ENCODE data around the gene LSAMP.

DNA sequence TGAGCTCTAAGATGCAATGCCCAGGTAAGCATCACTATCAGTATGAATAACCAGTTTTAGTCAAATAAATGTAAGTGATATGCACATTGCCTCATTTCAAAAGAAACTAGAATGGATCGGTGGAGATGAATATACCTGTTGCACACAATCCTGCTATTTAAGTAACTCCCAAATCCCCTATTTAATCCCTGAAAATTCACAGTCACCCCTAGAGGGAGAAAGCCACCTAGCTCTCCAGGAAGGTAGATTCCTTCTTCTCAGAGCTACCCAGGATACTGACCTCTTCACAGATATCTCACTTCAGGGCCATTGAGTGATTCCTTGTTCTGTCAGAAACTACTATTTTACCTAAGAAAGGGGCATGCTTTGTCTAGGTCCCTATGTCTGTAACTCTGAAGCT lies 11.7 kb downstream of the LSAMP start:
- no peak for TF ChIP-seq RFX5 (IDR thresholded peaks at IDR 0.05; ENCODE audit: borderline replicate concordance, low read depth, low read length)
- TF ChIP-seq EP300 (IDR thresholded peaks at IDR 0.05; ENCODE audit: borderline replicate concordance in 1 of 2, low read depth in 2 of 2, low read length in 2 of 2): no peak
- TF ChIP-seq, protein P1, sequence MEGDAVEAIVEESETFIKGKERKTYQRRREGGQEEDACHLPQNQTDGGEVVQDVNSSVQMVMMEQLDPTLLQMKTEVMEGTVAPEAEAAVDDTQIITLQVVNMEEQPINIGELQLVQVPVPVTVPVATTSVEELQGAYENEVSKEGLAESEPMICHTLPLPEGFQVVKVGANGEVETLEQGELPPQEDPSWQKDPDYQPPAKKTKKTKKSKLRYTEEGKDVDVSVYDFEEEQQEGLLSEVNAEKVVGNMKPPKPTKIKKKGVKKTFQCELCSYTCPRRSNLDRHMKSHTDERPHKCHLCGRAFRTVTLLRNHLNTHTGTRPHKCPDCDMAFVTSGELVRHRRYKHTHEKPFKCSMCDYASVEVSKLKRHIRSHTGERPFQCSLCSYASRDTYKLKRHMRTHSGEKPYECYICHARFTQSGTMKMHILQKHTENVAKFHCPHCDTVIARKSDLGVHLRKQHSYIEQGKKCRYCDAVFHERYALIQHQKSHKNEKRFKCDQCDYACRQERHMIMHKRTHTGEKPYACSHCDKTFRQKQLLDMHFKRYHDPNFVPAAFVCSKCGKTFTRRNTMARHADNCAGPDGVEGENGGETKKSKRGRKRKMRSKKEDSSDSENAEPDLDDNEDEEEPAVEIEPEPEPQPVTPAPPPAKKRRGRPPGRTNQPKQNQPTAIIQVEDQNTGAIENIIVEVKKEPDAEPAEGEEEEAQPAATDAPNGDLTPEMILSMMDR (IDR thresholded peaks at IDR 0.05; ENCODE audit: control extremely low read depth in 1 of 3, insufficient read depth in 1 of 3, low read depth in 1 of 3, low read length in 3 of 3): peak in 1 of 3 experiments; percentile 30; a peak in 2 of 4 replicates
- TF ChIP-seq, protein P2, sequence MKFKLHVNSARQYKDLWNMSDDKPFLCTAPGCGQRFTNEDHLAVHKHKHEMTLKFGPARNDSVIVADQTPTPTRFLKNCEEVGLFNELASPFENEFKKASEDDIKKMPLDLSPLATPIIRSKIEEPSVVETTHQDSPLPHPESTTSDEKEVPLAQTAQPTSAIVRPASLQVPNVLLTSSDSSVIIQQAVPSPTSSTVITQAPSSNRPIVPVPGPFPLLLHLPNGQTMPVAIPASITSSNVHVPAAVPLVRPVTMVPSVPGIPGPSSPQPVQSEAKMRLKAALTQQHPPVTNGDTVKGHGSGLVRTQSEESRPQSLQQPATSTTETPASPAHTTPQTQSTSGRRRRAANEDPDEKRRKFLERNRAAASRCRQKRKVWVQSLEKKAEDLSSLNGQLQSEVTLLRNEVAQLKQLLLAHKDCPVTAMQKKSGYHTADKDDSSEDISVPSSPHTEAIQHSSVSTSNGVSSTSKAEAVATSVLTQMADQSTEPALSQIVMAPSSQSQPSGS (IDR thresholded peaks at IDR 0.05; ENCODE audit: low read length): no peak
- TF ChIP-seq NRF1 (IDR thresholded peaks at IDR 0.05; ENCODE audit: low read depth, low read length): no peak
- TF ChIP-seq, protein P3, sequence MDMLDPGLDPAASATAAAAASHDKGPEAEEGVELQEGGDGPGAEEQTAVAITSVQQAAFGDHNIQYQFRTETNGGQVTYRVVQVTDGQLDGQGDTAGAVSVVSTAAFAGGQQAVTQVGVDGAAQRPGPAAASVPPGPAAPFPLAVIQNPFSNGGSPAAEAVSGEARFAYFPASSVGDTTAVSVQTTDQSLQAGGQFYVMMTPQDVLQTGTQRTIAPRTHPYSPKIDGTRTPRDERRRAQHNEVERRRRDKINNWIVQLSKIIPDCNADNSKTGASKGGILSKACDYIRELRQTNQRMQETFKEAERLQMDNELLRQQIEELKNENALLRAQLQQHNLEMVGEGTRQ (IDR thresholded peaks at IDR 0.05; ENCODE audit: low read length): no peak
- TF ChIP-seq KDM1A (IDR thresholded peaks at IDR 0.05; ENCODE audit: borderline replicate concordance, low read length): no peak
- no peak for TF ChIP-seq POLR2A (IDR thresholded peaks at IDR 0.05; ENCODE audit: control extremely low read depth in 1 of 2, low read depth in 2 of 2, low read length in 2 of 2)

All from H1 (cell line).